ENCODE measurements around the gene SIPA1L2.

The SIPA1L2 gene

DNA sequence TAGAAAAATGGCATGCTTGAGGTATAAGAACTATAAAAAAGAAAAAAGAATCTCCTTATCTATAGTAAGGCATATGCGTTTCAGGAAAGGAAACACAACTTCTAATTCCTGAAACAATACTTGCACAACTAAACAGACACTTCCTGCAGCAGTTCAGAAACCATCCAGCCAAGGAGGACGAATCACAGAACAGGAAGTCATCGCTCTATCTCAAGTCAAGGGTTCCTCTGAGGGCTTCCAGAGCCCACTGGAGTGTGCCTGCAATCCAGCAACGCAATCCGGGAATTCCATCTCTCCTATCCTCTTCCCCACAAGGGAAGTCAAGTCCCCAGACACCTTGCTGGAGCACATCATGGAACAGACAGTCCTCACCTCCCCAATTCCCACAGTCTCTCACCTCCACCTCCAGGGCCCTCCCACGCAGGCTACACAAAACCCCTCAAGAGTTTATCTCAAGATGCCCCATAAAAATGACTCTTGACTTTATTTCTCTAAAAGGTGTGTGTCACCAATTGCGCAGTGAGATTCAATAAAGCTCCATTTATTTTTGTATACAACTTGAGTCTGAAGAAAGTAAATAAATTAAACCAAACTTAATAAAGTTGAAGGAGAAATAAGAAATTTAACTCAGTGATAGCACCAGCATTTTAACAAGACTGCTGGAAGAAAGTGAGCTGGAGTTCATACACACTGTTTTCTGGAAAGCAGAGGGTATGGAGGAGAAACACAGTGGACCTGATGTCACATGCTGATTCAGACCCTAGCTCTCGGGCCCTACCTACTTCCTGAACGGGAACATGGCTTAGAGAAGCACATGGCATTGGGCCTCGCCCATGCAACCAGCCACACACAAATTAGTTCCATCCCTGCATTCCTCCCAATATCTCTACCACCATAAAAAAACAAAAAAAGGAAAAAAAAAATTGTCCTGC is 39.9 kb downstream of the SIPA1L2 start:
- DNase-seq (ENCODE audit: low spot score): no peak

DNA sequence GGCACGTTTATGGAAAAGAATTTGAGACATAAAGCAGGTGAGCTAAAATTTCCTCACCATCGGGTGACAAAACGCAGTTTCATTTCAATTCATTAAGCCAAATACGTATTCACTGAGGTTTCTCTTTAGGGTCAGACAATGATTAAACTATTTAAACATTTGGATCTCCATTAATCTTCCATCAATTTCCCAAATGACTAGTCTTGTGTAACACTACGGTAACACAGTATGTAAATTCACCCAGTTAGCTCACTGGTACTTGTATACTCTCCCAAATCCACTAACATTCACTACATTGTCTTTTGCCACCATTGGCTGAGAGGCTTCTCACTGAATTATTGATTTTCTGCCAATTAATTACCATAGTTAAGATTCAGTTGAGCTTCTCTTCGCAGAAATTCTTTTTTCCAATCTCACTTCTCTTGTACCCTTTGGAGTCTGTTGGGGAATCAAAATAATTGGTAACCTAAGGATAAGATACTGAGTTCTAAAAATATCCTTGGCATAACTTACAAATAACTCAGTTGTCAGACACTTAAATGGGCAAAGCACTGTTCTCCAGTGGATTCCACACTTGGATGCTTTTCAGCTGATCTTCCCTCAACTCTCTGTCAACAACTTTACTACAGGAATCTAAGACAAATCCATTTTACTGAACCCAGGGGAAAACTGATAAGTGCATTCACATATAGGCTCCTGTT is 40.7 kb downstream of the SIPA1L2 start:
- DNase-seq (ENCODE audit: low spot score): no peak

DNA sequence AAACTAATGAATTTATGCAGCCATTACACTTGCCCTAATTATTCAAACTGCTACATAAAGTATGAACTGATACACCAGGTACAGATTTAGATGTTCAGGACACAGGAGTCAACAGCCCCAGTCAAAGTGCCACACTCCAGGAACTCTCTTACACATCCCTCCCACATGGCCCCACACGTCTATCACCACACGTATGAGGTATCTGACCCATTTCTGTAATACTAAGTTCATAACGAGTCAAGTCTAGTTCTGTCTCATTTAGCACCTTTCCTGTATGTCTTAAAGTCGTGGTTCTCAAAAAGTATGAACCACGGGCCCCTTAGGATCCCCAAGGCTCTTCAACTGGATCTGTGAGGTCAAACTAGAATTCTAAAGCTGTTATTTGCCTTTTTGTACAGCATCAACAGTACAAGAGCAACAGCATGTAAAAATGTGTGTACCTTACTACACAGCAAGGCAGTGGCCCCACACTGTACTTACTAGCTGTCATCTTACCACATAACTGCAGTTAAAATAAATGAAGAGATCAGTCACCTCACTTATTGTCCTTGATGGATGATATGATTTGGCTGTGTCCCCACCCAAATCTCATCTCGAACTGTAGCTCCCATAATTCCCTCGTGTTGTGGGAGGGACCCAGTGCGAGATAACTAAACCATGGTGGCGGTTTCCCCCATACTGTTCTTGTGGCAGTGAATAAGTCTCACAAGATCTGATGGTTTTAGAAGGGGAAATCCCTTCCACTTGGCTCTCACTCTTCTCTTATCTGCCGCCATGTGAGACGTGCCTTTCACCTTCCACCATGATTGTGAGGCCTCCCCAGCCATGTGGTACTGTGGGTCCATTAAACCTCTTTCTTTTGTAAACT is 42.6 kb downstream of the SIPA1L2 start:
- DNase-seq (ENCODE audit: low spot score): no peak

DNA sequence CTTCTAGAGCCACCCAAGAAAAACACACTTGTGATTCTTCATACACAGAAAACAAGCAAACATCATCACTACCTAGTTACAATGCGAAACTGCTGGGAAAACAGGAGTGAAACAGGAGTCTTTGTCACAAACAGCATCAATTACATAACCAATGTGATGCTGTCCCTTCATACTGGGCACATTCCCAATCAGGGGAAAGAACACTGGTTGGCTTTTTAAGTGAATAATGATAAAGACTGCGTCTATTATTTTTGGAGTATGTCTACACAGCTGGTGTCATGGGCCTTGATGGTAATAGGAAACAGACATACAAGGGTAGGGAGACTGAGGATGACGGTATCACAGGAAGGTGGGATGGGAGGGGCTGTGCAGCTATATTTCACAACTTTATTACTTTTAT is 43.3 kb downstream of the SIPA1L2 start:
- DNase-seq (ENCODE audit: low spot score): no peak

DNA sequence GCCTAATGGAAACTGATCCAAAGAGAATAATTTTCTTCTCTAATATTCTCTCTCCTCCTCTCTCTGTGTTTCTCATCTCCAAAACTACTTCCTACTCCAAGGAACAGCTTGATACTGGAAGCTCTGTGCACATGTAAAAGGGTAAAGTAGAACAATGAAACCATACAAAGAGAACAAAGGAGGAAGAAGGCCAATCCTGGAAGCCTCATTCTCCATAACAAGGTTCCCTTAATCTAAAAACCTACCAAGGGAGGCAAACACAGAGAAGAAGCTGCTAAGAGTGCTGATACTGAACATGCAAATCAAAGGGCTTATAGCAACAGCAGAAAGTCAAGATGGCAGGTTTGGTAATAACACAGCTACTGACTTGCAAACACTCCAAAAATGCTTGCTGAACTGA is 44.4 kb downstream of the SIPA1L2 start:
- DNase-seq (ENCODE audit: low spot score): no peak

DNA sequence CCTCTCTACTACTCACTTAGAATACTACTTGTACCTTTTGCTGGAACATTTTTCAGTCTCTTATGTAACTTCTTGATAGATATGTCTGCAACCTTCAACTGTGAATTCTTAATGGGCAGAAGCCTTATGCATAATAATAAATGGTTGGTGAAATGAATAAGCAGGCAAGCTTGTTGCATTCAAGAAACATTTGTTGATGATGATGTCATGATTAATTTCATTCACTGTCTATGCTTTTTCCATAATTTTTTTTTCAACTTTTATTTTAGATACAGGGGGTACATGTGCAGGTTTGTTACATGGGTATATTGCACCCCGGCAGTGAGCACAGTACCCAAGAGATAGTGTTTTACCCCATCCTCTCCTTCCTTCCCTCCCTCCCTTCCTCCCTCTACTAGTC is 48.0 kb downstream of the SIPA1L2 start:
- DNase-seq (ENCODE audit: low spot score): no peak

Data from hematopoietic multipotent progenitor cell treated with erythropoietin and hydrocortisone succinate and interleukin-3 and kit ligand, for 15 days (in vitro differentiated cells).